GM23338 (cell line): ENCODE results near the gene MOCS3. TPM values are rescaled to one million over a fixed set of nuclear protein-coding genes. Genes with fewer than 3 reads are reported as not detected.

Experiments used
- ATAC-seq: fragments of 200-7000 bp; cut with Tn5 transposase; 3 replicates; pipeline ENCODE4 v1.9.1; 2020
- DNase-seq: peaks from one replicate; pipeline ENCODE4 v3.0.0-alpha.2; 2015; ENCODE audit warnings: low spot score
- H2AFZ ChIP-seq: fragments of 200-600 bp; sonication (generic); 2 replicates; pipeline ENCODE4 v1.8.0; 2016; ENCODE audit warnings: antibody characterized with exemption, mild to moderate bottlenecking, moderate library complexity
- H3F3A ChIP-seq: fragments of 200-600 bp; sonication (generic); replicated peaks from 2 replicates; pipeline ENCODE4 v1.8.0; 2017; ENCODE audit warnings: antibody characterized with exemption, mixed run types, low read depth
- H3K27ac ChIP-seq: fragments of 200-600 bp; sonication (generic); 2 replicates; pipeline ENCODE4 v1.6.1; 2016; ENCODE audit warnings: low read depth
- H3K27me3 ChIP-seq: fragments of 200-600 bp; sonication (generic); 2 replicates; pipeline ENCODE4 v1.8.0; 2016; ENCODE audit warnings: mild to moderate bottlenecking, mixed run types, moderate library complexity; ENCODE audit not compliant: insufficient read depth
- H3K36me3 ChIP-seq: fragments of 200-600 bp; sonication (generic); 2 replicates; pipeline ENCODE4 v1.8.0; 2016; ENCODE audit warnings: mild to moderate bottlenecking; ENCODE audit not compliant: insufficient read depth
- H3K4me1 ChIP-seq: fragments of 200-600 bp; sonication (generic); 2 replicates; pipeline ENCODE4 v1.8.0; 2016; ENCODE audit warnings: mild to moderate bottlenecking, moderate library complexity; ENCODE audit not compliant: insufficient read depth
- H3K4me2 ChIP-seq: fragments of 200-600 bp; sonication (generic); 2 replicates; pipeline ENCODE4 v1.7.1; 2017; ENCODE audit warnings: mixed run types
- H3K4me3 ChIP-seq: fragments of 200-600 bp; sonication (generic); 2 replicates; pipeline ENCODE4 v1.6.1; 2016; ENCODE audit warnings: mixed run types
- H3K79me2 ChIP-seq: fragments of 200-600 bp; sonication (generic); replicated peaks from 2 replicates; pipeline ENCODE4 v1.8.0; 2017; ENCODE audit warnings: mild to moderate bottlenecking; ENCODE audit not compliant: insufficient read depth
- H3K9me2 ChIP-seq: fragments of 200-600 bp; sonication (generic); 2 replicates; pipeline ENCODE4 v1.8.0; 2017; ENCODE audit not compliant: insufficient read depth
- H4K20me1 ChIP-seq: fragments of 200-600 bp; sonication (generic); replicated peaks from 2 replicates; pipeline ENCODE4 v1.8.0; 2017; ENCODE audit warnings: mild to moderate bottlenecking; ENCODE audit not compliant: insufficient read depth
- H3K27ac Mint-ChIP-seq: 2 replicates; pipeline ENCODE4 v1.8.0; 2020; ENCODE audit warnings: inconsistent platforms, mild to moderate bottlenecking, moderate library complexity, mixed read lengths
- H3K27me3 Mint-ChIP-seq: 3 replicates; pipeline ENCODE4 v1.8.0; 2022; ENCODE audit warnings: low read depth, mild to moderate bottlenecking, moderate library complexity, mixed read lengths, inconsistent platforms; ENCODE audit not compliant: insufficient read depth, poor library complexity
- H3K36me3 Mint-ChIP-seq: 3 replicates; pipeline ENCODE4 v1.8.0; 2021; ENCODE audit warnings: low read depth, mild to moderate bottlenecking, inconsistent platforms, moderate library complexity, mixed read lengths
- H3K4me1 Mint-ChIP-seq: 3 replicates; pipeline ENCODE4 v1.8.0; 2020; ENCODE audit warnings: mild to moderate bottlenecking, inconsistent platforms, mixed read lengths
- H3K4me3 Mint-ChIP-seq: 3 replicates; pipeline ENCODE4 v1.8.0; 2021; ENCODE audit warnings: moderate library complexity, mild to moderate bottlenecking, inconsistent platforms, mixed read lengths
- H3K9me3 Mint-ChIP-seq: 3 replicates; pipeline ENCODE4 v1.8.0; 2020; ENCODE audit warnings: moderate library complexity, mild to moderate bottlenecking, inconsistent platforms, mixed read lengths
- CREB1 ChIP-seq: fragments of 250-450 bp; sonication (Bioruptor Pico); IDR thresholded peaks from 2 replicates; pipeline ENCODE4 v1.5.0; 2020; ENCODE audit warnings: low read depth, mild to moderate bottlenecking, moderate library complexity
- EZH2 ChIP-seq: fragments of 200-600 bp; sonication (generic); IDR thresholded peaks from one replicate; pipeline ENCODE4 v1.8.0; 2017; ENCODE audit warnings: antibody characterized with exemption, mild to moderate bottlenecking, low read depth; ENCODE audit not compliant: unreplicated experiment
- EZH2phosphoT487 ChIP-seq: fragments of 200-600 bp; sonication (generic); IDR thresholded peaks from one replicate; pipeline ENCODE4 v1.8.1; 2018; ENCODE audit warnings: antibody characterized with exemption; ENCODE audit not compliant: unreplicated experiment
- JUNB ChIP-seq: IDR thresholded peaks from one replicate; pipeline ENCODE4 v1.6.1; 2016; ENCODE audit warnings: antibody characterized with exemption; ENCODE audit not compliant: unreplicated experiment
- NANOG ChIP-seq: IDR thresholded peaks from 2 replicates; pipeline ENCODE4 v1.6.1; 2016; ENCODE audit warnings: antibody characterized with exemption, borderline replicate concordance
- POLR2AphosphoS5 ChIP-seq: IDR thresholded peaks from 2 replicates; pipeline ENCODE4 v1.6.1; 2016; ENCODE audit warnings: antibody characterized with exemption, low read depth
- STAT1 ChIP-seq: IDR thresholded peaks from one replicate; pipeline ENCODE4 v1.6.1; 2016; ENCODE audit warnings: antibody characterized with exemption; ENCODE audit not compliant: unreplicated experiment
- ZNF114 ChIP-seq: fragments of 250-450 bp; sonication (Bioruptor Pico); IDR thresholded peaks from 2 replicates; pipeline ENCODE4 v1.5.0; 2020; ENCODE audit warnings: mild to moderate bottlenecking, moderate library complexity
- ZNF331 ChIP-seq: fragments of 250-450 bp; sonication (Bioruptor Pico); IDR thresholded peaks from 2 replicates; pipeline ENCODE4 v1.5.0; 2020; ENCODE audit warnings: low read depth, mild to moderate bottlenecking, moderate library complexity
- polyA plus RNA-seq: library from polyadenylated mRNA; unstranded; fragments of >200 nt; fragmentation: Nextera tagmentation; extraction: Ambion mirVana; gene quantifications from 2 replicates; pipeline ENCODE4 v1.2.1, GENCODE V29; 2016
- total RNA-seq: library from RNA; depleted of rRNA; stranded (reverse); fragments of >200 nt; shearing (Covaris generic); gene quantifications from 2 replicates; pipeline ENCODE4 v1.2.3, GENCODE V29; 2014
- TF ChIP-seq, protein P1 (sequence below): IDR thresholded peaks from 2 replicates; pipeline ENCODE4 v1.6.1; 2016; ENCODE audit warnings: antibody characterized with exemption
- TF ChIP-seq, protein P2 (sequence below): IDR thresholded peaks from one replicate; pipeline ENCODE4 v1.6.1; 2018; ENCODE audit warnings: antibody characterized with exemption; ENCODE audit not compliant: unreplicated experiment
- TF ChIP-seq, protein P3 (sequence below), 2 experiments: fragments of 200-600 bp in 1 of 2; sonication (generic) in 1 of 2; conservative IDR thresholded peaks; 2 replicates each; pipeline versions ENCODE4 v1.5.1 to v1.6.1; 2016 to 2017; ENCODE audit warnings: antibody characterized with exemption in 2 of 2, low read depth in 2 of 2, mild to moderate bottlenecking in 2 of 2, moderate library complexity in 1 of 2
- TF ChIP-seq, protein P4 (sequence below): fragments of 250-450 bp; sonication (Bioruptor Pico); IDR thresholded peaks from 2 replicates; pipeline ENCODE4 v1.5.0; 2020; ENCODE audit warnings: mild to moderate bottlenecking, moderate library complexity

MOCS3 gene
- total and polyA plus RNA-seq, 2 experiments from 2014 or later = 2.2 to 9.1 TPM

DNA sequence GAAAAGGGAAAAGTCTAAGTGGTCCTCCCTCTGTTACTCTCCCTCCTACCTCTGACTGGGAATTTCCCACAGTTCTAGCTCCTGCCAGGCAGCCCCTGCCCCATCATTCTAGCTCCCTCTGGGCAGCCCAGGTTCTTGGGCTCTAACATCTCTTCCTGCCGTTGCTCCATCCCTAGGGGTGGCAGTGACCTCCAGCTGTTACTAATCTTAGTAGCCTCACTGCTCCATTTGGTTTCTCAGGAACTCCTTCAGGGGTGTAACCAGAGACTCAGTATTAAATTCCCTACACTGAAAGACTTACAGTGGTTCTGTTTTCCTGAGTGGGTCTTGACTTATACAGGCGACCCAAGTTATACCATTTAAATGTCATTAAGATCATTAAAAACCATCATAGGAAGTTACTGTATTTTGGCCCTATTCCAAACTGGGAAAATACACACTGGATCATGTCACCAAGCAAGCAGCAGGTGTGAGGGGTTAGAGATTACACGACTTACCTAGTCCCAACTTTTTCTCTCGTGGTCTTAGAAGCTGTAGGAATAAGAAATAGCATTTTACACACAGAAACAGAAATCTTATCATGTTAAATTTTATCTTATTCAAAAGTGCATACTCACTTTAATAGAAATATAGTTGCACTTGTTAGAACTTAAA, 10.4 kb upstream of the MOCS3 start:
- Histone ChIP-seq H3K4me3 (no peak overlapping the region), H3K4me1 (no peaks in the 10 kb centered on the region), H3K27ac (no peak overlapping the region), H3K4me2 (no peak overlapping the region), H3K9me2 (no peaks in the 10 kb centered on the region), H3F3A (peaks cover 4% of the 10 kb centered on the region; the same call in 1 of the 2 replicates), H4K20me1 (peaks cover 37% of the 10 kb centered on the region), H3K79me2 (peaks cover 38% of the 10 kb centered on the region), H2AFZ (no peak overlapping the region), H3K27me3 (no peaks in the 10 kb centered on the region), H3K36me3 (peaks cover 53% of the 10 kb centered on the region)
- Mint-ChIP-seq H3K4me1 (no peaks in the 10 kb centered on the region), H3K4me3 (no peak overlapping the region), H3K27ac (no peak overlapping the region), H3K9me3 (no peaks in the 10 kb centered on the region), H3K36me3 (peaks cover 75% of the 10 kb centered on the region), H3K27me3 (no peaks in the 10 kb centered on the region)
- no peak for ATAC-seq
- TF ChIP-seq, protein P1, sequence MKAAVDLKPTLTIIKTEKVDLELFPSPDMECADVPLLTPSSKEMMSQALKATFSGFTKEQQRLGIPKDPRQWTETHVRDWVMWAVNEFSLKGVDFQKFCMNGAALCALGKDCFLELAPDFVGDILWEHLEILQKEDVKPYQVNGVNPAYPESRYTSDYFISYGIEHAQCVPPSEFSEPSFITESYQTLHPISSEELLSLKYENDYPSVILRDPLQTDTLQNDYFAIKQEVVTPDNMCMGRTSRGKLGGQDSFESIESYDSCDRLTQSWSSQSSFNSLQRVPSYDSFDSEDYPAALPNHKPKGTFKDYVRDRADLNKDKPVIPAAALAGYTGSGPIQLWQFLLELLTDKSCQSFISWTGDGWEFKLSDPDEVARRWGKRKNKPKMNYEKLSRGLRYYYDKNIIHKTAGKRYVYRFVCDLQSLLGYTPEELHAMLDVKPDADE = no peak
- TF ChIP-seq ZNF331 (CRISPR knock-in tag) (no peak), NANOG (no peak), STAT1 (no peak), CREB1 (CRISPR knock-in tag) (no peak), EZH2phosphoT487 (no peak), EZH2 (no peak), POLR2AphosphoS5 (no peak), ZNF114 (CRISPR knock-in tag) (no peak), JUNB (no peak)
- TF ChIP-seq, protein P2, sequence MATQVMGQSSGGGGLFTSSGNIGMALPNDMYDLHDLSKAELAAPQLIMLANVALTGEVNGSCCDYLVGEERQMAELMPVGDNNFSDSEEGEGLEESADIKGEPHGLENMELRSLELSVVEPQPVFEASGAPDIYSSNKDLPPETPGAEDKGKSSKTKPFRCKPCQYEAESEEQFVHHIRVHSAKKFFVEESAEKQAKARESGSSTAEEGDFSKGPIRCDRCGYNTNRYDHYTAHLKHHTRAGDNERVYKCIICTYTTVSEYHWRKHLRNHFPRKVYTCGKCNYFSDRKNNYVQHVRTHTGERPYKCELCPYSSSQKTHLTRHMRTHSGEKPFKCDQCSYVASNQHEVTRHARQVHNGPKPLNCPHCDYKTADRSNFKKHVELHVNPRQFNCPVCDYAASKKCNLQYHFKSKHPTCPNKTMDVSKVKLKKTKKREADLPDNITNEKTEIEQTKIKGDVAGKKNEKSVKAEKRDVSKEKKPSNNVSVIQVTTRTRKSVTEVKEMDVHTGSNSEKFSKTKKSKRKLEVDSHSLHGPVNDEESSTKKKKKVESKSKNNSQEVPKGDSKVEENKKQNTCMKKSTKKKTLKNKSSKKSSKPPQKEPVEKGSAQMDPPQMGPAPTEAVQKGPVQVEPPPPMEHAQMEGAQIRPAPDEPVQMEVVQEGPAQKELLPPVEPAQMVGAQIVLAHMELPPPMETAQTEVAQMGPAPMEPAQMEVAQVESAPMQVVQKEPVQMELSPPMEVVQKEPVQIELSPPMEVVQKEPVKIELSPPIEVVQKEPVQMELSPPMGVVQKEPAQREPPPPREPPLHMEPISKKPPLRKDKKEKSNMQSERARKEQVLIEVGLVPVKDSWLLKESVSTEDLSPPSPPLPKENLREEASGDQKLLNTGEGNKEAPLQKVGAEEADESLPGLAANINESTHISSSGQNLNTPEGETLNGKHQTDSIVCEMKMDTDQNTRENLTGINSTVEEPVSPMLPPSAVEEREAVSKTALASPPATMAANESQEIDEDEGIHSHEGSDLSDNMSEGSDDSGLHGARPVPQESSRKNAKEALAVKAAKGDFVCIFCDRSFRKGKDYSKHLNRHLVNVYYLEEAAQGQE = no peak
- TF ChIP-seq, protein P3, sequence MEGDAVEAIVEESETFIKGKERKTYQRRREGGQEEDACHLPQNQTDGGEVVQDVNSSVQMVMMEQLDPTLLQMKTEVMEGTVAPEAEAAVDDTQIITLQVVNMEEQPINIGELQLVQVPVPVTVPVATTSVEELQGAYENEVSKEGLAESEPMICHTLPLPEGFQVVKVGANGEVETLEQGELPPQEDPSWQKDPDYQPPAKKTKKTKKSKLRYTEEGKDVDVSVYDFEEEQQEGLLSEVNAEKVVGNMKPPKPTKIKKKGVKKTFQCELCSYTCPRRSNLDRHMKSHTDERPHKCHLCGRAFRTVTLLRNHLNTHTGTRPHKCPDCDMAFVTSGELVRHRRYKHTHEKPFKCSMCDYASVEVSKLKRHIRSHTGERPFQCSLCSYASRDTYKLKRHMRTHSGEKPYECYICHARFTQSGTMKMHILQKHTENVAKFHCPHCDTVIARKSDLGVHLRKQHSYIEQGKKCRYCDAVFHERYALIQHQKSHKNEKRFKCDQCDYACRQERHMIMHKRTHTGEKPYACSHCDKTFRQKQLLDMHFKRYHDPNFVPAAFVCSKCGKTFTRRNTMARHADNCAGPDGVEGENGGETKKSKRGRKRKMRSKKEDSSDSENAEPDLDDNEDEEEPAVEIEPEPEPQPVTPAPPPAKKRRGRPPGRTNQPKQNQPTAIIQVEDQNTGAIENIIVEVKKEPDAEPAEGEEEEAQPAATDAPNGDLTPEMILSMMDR (conservative IDR thresholded peaks at IDR 0.05; ENCODE audit: low read depth in 2 of 2) = no peak
- TF ChIP-seq, protein P4, sequence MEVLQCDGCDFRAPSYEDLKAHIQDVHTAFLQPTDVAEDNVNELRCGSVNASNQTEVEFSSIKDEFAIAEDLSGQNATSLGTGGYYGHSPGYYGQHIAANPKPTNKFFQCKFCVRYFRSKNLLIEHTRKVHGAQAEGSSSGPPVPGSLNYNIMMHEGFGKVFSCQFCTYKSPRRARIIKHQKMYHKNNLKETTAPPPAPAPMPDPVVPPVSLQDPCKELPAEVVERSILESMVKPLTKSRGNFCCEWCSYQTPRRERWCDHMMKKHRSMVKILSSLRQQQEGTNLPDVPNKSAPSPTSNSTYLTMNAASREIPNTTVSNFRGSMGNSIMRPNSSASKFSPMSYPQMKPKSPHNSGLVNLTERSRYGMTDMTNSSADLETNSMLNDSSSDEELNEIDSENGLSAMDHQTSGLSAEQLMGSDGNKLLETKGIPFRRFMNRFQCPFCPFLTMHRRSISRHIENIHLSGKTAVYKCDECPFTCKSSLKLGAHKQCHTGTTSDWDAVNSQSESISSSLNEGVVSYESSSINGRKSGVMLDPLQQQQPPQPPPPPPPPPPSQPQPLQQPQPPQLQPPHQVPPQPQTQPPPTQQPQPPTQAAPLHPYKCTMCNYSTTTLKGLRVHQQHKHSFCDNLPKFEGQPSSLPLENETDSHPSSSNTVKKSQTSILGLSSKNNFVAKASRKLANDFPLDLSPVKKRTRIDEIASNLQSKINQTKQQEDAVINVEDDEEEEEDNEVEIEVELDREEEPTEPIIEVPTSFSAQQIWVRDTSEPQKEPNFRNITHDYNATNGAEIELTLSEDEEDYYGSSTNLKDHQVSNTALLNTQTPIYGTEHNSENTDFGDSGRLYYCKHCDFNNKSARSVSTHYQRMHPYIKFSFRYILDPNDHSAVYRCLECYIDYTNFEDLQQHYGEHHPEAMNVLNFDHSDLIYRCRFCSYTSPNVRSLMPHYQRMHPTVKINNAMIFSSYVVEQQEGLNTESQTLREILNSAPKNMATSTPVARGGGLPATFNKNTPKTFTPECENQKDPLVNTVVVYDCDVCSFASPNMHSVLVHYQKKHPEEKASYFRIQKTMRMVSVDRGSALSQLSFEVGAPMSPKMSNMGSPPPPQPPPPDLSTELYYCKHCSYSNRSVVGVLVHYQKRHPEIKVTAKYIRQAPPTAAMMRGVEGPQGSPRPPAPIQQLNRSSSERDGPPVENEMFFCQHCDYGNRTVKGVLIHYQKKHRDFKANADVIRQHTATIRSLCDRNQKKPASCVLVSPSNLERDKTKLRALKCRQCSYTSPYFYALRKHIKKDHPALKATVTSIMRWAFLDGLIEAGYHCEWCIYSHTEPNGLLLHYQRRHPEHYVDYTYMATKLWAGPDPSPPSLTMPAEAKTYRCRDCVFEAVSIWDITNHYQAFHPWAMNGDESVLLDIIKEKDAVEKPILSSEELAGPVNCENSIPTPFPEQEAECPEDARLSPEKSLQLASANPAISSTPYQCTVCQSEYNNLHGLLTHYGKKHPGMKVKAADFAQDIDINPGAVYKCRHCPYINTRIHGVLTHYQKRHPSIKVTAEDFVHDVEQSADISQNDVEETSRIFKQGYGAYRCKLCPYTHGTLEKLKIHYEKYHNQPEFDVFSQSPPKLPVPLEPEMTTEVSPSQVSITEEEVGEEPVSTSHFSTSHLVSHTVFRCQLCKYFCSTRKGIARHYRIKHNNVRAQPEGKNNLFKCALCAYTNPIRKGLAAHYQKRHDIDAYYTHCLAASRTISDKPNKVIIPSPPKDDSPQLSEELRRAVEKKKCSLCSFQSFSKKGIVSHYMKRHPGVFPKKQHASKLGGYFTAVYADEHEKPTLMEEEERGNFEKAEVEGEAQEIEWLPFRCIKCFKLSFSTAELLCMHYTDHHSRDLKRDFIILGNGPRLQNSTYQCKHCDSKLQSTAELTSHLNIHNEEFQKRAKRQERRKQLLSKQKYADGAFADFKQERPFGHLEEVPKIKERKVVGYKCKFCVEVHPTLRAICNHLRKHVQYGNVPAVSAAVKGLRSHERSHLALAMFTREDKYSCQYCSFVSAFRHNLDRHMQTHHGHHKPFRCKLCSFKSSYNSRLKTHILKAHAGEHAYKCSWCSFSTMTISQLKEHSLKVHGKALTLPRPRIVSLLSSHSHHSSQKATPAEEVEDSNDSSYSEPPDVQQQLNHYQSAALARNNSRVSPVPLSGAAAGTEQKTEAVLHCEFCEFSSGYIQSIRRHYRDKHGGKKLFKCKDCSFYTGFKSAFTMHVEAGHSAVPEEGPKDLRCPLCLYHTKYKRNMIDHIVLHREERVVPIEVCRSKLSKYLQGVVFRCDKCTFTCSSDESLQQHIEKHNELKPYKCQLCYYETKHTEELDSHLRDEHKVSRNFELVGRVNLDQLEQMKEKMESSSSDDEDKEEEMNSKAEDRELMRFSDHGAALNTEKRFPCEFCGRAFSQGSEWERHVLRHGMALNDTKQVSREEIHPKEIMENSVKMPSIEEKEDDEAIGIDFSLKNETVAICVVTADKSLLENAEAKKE (CRISPR knock-in tag) = no peak
- DNase-seq = no peak
